Fibroblast of mammary gland (primary cell): ENCODE measurements around the gene LSMEM2.
A peak's percentile ranks its signal among the peaks of the same experiment; 100 is the strongest.
"Not testable (repeated sequence)": the region's sequence is repeated elsewhere in the genome, so short reads cannot be mapped to it uniquely, and the experiment has no call there.

ENCODE experiments used
- DNase-seq: peaks from one replicate; pipeline ENCODE4 v3.0.0-alpha.2; 2010; ENCODE audit warnings: low read depth
- H3K4me3 ChIP-seq: 2 replicates; pipeline ENCODE4 v1.5.1; 2011; ENCODE audit warnings: low read depth, mild to moderate bottlenecking, low read length, moderate library complexity; ENCODE audit not compliant: control insufficient read depth
- TF ChIP-seq, protein P1 (sequence below): conservative IDR thresholded peaks from 2 replicates; pipeline ENCODE4 v1.5.1; 2011; ENCODE audit warnings: low read depth, low read length, inconsistent platforms; ENCODE audit not compliant: control insufficient read depth, insufficient read depth

Gene LSMEM2

DNA sequence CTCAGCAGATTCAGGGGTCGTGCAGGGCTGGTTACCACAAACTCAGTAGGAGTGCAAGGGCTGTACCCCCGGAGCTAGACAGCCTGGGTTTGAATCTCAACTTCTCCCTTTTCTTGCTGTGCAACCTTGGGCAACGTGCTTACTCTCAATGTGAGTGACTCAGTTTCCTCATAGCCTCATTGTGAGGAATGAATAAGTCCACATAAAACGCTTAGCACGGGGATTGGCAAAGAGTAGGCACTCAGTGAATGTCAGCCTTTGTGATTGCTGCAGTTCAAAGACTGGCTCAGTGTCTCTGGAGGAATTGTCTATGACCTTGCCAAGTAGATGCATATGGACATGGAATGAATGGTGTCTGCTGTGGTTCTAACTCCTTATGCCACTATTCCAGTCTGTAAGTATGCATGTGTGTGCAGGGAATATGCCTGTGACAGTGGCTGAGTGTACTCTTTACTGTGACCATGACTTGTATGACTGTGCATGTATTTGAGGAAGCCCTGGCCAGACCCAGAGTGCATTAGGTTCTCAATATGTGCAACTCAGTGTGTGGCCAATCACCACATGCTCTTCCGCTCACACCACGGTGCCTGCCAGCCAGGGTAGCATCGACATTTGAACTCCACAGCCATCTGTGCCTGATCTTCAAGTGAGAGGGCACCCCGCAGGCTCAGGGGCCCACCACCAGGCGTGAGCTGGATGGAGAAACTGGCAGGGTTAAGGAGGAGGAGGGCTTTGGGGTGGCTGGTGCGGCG, 21.2 kb downstream of the LSMEM2 start:
- TF ChIP-seq, protein P1, sequence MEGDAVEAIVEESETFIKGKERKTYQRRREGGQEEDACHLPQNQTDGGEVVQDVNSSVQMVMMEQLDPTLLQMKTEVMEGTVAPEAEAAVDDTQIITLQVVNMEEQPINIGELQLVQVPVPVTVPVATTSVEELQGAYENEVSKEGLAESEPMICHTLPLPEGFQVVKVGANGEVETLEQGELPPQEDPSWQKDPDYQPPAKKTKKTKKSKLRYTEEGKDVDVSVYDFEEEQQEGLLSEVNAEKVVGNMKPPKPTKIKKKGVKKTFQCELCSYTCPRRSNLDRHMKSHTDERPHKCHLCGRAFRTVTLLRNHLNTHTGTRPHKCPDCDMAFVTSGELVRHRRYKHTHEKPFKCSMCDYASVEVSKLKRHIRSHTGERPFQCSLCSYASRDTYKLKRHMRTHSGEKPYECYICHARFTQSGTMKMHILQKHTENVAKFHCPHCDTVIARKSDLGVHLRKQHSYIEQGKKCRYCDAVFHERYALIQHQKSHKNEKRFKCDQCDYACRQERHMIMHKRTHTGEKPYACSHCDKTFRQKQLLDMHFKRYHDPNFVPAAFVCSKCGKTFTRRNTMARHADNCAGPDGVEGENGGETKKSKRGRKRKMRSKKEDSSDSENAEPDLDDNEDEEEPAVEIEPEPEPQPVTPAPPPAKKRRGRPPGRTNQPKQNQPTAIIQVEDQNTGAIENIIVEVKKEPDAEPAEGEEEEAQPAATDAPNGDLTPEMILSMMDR, result no peak
- DNase-seq, result peak; percentile 80
- H3K4me3 ChIP-seq, result peak overlapping the region; percentile 51

DNA sequence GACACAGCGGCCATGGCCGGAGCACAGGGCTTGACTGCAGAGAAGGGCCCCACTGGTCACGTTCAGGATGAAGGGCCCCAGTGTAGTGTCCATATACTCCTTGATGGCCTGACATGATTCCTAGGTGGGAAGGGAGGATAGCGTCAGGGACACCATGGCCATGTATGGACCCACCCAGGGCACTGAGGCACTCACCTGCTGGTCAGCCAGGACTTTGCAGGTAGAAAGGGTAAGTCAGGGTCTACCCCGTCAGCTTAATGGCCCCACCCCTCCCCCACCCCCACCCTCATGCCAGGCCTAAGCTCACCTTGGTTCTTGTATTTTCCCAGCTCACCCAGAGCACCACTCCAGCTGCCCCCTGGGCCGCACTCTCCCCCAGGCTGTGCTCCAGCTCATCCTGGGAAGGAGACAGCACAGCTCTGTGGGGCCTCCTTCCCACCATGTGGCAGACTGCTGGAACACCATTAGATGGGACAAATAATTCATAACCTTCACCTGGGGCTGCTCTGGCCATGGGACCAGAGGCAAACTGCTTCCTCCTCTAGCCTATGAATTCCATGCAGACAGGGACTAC, 21.9 kb downstream of the LSMEM2 start:
- no peak overlapping the region for H3K4me3 ChIP-seq

DNA sequence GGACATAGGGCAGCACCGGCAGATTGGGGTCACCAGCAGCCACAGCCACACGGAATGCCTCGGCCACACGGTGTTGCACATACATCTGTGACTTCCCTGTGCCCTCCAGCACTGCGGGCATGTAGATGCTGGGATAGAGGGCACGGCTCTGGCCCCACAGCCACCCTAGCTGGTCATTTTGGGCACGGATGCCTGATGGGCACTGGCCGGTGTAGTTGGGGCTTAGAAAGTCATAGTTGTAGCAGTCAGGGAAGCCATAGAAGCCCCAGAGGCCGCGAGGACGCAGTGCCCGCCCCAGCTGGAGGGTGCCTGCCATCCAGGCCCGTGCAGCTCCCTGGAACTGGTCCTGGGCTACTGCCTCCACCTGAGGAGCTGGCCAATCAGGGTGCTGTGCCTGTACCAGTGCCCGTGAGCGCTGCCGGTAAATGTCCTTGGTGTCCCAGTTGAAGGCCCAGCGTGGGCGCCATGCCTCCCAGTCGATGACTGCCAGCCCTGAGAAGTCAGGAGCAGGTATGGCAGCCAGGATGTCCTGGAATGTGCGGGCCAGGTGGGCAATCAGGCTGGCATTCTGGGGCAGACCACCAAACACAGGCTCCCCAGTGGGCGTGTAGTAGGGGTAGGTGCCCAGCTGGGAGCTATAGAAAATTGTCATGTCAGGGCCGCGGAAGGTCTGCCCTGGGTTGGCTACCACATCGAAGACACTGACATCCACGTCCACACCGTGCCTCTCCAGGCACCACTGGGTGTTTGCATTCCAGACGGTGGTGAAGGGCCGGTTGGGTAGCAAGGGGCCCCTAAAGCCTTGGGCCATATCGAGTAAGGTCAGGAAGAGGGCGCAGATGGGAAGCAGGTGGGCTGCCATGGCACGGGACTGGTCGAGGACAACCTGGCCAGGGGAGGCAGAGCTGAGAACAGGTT, 23.5 kb downstream of the LSMEM2 start:
- DNase-seq, result no peak
- TF ChIP-seq, protein P1, result no peak
- H3K4me3 ChIP-seq, result no peak overlapping the region

More for the DNA sequence above, 21.9 kb downstream of the LSMEM2 start:
- TF ChIP-seq, protein P1, result no peak
- DNase-seq, result no peak

DNA sequence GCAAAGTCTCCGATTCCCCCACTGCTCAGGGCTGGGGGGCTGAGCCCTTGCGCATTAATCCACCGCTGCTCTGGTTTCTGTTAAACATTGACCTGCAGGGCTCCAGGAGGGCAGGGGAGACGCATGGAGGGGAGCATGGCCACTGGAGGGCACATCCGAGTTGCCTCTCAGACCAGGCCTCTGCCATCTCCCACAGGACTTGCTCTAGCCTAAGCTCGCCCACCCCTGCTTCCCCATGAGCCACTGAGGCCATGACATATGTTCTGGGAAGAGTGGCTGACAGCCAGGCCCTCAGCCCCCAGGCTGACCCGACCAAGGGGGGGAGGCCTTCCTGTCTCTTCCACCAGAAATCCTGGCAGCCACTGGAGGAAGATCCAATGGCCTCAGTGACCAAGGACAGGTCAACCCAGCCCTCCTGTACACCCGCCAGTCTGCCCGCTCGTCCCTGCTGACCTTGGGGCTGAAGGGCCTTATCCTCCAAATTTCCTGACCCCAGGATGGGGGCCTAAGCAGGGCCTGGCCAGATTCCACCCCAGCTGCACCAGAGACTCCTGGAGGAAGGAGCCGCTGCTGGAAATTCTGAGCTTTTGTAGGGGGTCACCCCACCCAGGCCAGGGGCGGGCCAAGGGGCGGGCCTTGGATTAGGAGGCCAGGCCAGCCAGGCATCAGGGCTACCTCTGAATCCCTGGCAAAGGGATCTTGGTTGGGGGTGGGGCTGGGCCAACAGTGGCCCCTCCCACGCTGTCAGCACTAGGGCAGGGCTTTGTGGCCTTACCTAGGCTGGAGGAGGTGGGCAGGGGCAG, 24.3 kb downstream of the LSMEM2 start, which contains the start of gene HYAL1:
HYAL1 (minus strand) TSS at position 562 of the 803 bp plus-strand sequence. CDS start 618 bp downstream, outside the sequence.
- TF ChIP-seq, protein P1, result peak; percentile 11
- peak within 1 kb of the TSS; percentile 9 for H3K4me3 ChIP-seq
- peak; percentile 45 for DNase-seq

DNA sequence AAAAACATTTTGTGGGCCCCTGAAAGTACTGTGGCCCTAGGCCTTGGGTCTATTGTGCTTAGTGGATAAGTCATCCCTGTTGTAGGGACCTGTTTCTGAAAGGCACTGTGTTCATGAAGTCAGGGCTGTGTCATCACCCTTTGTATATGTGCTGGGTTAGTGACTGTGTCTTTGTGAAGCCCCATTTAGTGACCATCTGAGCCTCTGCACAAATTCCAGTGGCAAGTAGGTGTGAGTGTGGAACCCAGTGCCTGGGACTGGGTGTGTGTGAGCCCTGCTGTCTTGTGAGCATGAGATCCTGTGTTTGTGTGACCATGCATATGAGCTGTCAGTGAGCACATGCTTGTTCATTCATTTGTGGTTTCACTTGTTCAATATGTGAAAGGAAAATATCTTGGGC, 25.7 kb downstream of the LSMEM2 start:
- TF ChIP-seq, protein P1, result no peak
- peak; percentile 65 for DNase-seq
- no peak overlapping the region for H3K4me3 ChIP-seq

DNA sequence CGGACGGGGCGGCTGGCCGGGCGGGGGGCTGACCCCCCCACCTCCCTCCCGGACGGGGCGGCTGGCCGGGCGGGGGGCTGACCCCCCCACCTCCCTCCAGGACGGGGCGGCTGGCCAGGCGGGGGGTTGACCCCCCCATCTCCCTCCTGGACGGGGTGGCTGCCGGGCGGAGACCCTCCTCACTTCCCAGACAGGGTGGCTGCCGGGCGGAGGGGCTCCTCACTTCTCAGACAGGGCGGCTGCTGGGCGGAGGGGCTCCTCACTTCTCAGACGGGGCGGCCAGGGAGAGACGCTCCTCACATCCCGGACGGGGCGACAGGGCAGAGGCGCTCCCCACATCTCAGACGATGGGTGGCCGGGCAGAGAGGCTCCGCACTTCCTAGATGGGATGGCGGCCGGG, 33.2 kb downstream of the LSMEM2 start:
- not testable (repeated sequence) for DNase-seq, H3K4me3 ChIP-seq
